ENCODE measurements around the gene SP140L. TPM values are rescaled to one million over a fixed set of nuclear protein-coding genes. Genes with fewer than 3 reads are reported as not detected.
"Not testable (repeated sequence)": the region's sequence is repeated elsewhere in the genome, so short reads cannot be mapped to it uniquely, and the experiment has no call there.

The SP140L gene
- total RNA-seq, 1 donor from 2014 or later: 6.1 TPM

DNA sequence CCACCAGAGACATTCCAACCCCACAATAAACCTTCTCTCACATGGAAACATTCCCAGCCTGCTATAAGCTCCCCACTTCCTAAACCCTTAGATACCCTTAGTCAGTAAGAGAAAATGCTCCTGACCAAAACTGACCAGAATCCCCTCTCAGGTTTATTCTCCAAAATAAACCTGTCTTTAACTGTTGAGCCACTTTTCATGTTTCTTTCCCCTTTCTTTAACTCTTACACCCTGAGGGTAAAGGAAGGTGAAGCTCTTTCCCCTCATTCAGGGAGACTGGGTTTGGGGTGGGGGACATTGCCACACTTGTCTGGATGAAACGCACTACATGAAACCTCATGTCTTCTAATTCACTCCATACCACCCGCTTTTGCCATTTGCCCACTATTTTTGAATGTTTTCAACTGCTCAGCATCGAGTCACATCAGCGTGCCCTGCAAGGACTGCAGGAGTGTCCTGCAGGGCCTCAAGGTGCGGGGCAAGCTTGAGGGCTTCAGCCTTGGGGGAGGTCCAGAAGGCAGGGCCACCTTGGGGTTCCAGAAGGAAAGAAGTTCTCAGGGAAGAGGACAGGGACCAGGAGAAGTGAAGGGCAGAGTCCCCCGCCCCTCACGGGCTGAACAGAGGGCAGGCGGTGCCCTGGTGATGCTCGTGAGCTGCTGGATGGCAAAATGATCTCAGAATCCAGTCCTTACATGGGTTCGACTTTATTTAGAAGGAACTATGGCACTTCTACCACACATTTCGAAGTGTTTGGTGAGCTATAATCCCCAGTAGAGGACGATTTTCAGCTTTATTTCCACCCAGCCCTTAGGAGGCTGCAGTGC is 4.2 kb upstream of the SP140L start:
- intact Hi-C loops (cut with DNase I): no loop called here
- DNase-seq (ENCODE audit: missing footprints) (no peak), ATAC-seq (no peak)

DNA sequence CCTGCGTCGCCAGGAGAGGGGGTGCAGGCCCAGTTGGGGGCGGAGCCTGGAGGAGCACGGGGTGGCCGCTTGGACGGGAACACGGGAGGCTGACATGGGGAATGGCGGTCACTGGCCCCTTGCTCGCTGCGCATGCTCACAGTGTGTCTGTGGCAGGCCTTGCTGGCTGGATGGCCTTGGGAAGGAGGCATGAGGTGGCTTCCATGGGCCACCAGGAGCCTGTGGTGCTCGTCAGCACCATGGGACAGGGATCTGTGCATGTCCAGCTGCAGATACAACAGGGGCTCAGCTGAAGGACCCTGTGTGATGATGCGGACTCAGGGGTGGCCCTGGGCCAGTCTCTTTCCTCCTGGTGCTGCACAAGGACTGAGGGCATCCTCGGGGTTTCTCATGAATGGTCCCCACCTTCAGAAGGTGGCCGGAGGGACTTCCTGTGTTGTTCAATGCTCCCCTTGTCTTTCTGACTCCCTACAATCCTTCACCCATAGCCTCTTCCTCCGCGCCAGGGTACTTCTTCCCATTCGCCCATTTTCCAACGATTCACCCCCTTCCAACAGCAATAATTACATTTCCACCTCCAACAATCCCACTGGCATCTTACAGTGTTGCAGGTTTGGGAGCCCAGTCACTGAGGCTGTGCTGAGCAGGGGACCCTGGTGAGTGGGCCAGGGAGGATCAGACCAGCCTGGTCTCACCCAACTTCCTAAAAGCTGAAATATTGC is 3.4 kb upstream of the SP140L start:
- intact Hi-C loops (cut with DNase I): no loop called here
- ATAC-seq (no peak), DNase-seq (ENCODE audit: missing footprints) (no peak)

GRCh38 chr2:230324503-230324902 is 2.5 kb upstream of the SP140L start:
- intact Hi-C loops (cut with DNase I): no loop called here
- DNase-seq (ENCODE audit: missing footprints) (no peak), ATAC-seq (no peak)

DNA sequence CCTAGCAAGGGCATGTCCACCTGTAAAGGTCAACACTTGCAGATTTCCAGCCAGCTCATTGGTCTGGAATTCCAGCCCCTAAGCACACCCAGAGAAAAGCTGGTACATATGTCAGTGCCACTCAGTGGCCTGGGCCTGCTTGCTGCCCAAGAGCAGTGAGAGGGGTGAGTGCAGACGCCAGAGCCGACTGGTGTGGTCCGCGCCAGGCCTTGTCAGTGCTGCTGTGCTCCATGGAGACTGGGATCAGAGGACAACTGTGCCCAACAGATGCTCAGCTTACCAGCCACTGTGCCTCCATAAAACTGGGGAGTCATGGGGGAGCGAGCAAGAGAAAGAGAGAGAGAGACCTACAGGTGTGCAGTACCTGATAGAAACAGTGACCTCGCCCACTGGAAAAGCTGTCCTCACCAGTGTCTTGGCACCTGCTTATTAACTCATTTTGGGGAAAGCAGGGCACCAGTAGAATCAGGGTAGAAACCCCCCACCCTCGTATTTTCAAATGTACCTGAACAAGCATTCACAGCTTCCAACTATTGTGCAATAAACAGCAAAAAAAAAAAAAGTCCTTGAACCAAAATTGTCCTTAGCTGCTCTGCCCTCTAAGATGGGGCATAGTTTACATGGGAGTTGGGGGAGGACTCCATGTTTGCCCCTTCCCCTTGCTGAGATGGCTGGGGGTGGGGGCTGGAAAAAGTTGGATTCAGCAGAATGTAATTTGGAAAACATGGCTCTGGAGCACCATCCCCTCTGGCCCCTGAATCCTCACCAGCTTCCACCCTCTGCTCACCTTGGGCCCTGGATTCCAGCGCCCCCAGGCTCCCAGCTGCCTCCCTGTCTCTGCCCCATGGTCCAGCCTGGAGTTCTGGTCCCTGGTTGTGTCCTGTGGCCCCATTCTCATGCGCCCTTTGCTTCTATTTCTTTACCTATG is 1.4 kb upstream of the SP140L start:
- no peak for DNase-seq (ENCODE audit: missing footprints)
- intact Hi-C loops (cut with DNase I): no loop called here
- ATAC-seq: no peak

GRCh38 chr2:230327418-230328154 is 593 bp downstream of the SP140L start:
- DNase-seq (ENCODE audit: missing footprints) (no peak), ATAC-seq (peak; percentile 47)
- intact Hi-C loops (cut with DNase I): no loop called here

GRCh38 chr2:230328155-230328458 is 1.1 kb downstream of the SP140L start:
- intact Hi-C loops (cut with DNase I): no loop called here
- ATAC-seq (no peak), DNase-seq (ENCODE audit: missing footprints) (no peak)

DNA sequence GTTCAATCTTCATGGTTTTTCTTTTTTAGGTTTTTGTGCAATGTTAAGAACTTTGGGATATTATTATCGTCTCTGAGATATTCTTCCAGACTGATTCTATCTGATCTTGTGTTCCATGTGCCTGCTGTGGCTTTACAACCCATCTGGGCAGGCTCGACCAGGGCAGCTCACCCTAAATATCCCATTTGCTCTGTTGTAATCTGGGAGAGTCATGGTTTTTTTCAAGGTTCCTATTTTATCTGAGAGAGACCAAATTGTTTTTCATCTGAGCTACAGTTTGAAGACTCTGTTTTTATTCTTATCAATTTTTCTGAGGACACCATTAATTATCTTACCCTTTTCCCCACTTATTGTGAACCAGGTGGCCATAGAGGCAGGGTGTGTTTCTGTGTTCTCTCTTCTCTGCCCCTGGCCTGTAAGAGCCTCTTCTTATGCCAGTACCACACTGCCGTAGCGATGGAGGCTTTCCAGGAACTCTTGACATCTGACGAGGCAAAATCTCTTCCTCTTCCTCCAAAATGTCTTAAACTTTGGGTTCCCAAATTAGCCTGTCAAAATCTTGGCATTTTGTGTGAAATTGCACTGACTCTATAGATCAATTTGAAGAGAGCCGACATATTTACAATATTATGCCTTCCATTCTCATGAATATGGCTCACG is 3.1 kb downstream of the SP140L start:
- intact Hi-C loops (cut with DNase I): no loop called here
- ATAC-seq (no peak), DNase-seq (ENCODE audit: missing footprints) (no peak)

- intact Hi-C loops (cut with DNase I): no loop called here
- no peak for ATAC-seq
- no peak for DNase-seq (ENCODE audit: missing footprints)
These were observed 3.7 kb downstream of the SP140L start for GRCh38 chr2:230330725-230331124.

DNA sequence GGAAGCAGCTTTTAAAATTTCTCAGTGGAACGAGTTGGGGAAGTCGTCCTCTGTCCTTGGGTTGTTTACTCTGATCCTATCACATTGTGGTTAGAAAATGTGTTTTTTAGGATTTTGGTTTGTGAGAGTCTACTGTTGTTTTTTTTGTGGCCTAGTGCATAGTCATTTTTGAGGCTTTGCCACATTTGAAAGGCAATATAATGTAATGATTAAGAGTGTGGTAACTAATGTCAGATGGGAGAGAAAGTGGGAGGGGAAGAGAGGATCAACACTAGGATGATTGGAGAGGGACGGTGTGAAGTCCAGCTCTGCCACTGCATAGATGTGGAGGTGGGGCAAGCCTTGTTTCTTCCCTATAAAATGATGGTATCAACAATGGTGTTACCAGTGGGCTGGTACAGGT is 8.5 kb downstream of the SP140L start:
- ATAC-seq (no peak), DNase-seq (ENCODE audit: missing footprints) (no peak)
- intact Hi-C loops (cut with DNase I): no loop called here

DNA sequence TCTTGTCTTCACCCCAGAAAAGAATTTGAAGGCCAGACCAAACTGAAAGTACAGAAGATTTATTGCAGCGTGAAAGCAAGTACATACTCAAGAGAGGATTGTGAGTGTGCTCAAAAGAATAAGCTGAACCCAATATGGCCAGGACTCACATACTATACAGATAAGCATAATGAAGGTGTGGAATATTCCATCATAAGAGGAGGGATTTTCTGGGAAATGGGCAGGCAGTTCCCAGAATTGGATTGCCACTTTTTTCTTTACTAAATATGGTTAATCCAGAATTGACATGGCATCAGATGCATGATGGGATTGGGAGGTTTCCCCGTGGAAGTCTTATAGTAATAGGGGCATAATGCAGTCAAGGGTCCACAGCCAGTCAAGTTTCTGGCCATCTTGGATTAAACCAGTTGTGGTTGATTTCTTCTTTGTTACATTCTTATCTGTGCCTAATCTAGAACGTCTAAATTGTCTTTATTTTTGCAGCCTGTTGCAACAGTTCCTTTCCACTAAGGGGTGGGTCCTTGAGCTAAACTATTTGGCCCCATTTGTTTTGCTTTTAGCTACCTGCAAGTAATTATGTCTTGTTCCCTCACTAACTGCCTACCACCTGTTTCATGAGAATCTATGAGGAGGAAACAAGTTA is 9.0 kb downstream of the SP140L start:
- no peak for ATAC-seq
- DNase-seq (ENCODE audit: missing footprints): no peak
- intact Hi-C loops (cut with DNase I): no loop called here

DNA sequence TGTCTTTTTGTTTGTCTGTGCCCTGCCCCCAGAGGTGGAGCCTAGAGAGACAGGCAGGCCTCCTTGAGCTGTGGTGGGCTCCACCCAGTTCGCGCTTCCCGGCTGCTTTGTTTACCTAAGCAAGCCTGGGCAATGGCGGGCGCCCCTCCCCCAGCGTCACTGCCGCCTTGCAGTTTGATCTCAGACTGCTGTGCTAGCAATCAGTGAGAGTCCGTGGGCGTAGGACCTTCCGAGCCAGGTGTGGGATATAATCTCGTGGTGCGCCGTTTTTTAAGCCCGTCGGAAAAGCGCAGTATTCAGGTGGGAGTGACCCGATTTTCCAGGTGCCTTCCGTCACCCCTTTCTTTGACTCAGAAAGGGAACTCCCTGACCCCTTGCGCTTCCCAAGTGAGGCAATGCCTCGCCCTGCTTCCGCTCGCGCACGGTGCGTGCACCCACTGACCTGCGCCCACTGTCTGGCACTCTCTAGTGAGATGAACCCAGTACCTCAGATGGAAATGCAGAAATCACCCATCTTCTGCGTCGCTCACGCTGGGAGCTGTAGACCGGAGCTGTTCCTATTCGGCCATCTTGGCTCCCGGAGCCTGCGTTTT is 15.0 kb downstream of the SP140L start:
- intact Hi-C loops (cut with DNase I); DNase-seq (ENCODE audit: missing footprints); ATAC-seq: not testable (repeated sequence)

GRCh38 chr2:230343041-230343624 is 16.1 kb downstream of the SP140L start:
- DNase-seq (ENCODE audit: missing footprints); ATAC-seq; intact Hi-C loops (cut with DNase I): not testable (repeated sequence)

GRCh38 chr2:230343747-230344146 is 16.8 kb downstream of the SP140L start:
- DNase-seq (ENCODE audit: missing footprints) (no peak), ATAC-seq (no peak)
- intact Hi-C loops (cut with DNase I): no loop called here

GRCh38 chr2:230346465-230346864 is 19.5 kb downstream of the SP140L start:
- DNase-seq (ENCODE audit: missing footprints): no peak
- ATAC-seq: no peak
- intact Hi-C loops (cut with DNase I): no loop called here

DNA sequence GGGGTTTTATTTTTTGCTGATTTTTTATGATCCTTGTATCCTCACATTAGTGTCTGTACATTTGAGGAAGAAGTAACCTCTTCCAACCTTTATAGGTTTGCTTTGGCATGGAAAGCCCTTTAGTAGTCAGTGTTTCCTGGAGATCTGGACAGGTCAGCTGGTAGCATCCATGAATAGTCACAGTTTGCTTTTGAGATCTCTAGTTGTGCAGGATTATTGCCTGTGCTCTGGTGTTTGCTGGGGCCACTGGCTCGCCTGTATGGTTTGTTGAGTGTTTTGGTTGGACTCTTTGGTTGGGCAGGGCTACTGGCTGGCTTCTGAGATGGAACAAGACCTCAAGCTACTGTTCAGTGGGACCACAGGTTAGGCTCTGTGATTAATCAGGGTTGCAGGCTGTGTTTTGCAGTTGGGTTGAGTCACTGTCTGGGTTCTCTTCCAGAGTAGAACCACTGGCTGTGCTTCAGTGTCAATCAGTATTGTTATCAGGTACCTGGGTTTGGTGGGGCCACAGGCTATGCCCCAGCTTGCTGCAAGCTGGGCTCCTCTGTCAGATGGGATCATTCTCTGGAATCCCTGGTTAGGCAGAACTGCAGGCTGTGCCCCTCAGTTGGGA is 20.0 kb downstream of the SP140L start:
- no peak for DNase-seq (ENCODE audit: missing footprints)
- intact Hi-C loops (cut with DNase I): no loop called here
- no peak for ATAC-seq

GRCh38 chr2:230347659-230348305 is 20.8 kb downstream of the SP140L start:
- no peak for ATAC-seq
- intact Hi-C loops (cut with DNase I): no loop called here
- DNase-seq (ENCODE audit: missing footprints): no peak
